GM12872 (cell line): ENCODE results near the gene PJA2.

Experiments
- TF ChIP-seq, protein P1 (sequence below): IDR thresholded peaks from 3 replicates; pipeline ENCODE4 v1.5.1; 2011; ENCODE audit warnings: low read depth, mild to moderate bottlenecking, low read length, moderate library complexity; ENCODE audit not compliant: insufficient read depth

PJA2 gene

DNA sequence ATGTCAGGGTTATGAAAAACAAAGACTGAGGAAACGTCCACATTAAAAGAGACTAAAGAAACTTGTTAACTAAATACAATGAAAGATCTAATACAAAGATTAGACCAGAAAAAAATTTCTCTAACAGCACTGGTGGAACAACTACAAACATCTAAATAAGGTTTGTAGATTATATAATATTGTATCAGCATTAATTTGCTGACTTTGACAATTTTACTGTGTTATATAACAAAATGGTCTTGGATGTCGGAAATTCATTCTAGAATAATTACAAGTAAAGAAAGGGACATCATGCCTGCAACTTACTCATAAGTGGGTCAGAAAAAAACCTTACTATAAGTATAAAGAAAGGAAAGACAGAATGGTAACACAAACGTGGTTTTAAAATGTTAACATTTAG is 50.1 kb downstream of the PJA2 start:
- TF ChIP-seq, protein P1, sequence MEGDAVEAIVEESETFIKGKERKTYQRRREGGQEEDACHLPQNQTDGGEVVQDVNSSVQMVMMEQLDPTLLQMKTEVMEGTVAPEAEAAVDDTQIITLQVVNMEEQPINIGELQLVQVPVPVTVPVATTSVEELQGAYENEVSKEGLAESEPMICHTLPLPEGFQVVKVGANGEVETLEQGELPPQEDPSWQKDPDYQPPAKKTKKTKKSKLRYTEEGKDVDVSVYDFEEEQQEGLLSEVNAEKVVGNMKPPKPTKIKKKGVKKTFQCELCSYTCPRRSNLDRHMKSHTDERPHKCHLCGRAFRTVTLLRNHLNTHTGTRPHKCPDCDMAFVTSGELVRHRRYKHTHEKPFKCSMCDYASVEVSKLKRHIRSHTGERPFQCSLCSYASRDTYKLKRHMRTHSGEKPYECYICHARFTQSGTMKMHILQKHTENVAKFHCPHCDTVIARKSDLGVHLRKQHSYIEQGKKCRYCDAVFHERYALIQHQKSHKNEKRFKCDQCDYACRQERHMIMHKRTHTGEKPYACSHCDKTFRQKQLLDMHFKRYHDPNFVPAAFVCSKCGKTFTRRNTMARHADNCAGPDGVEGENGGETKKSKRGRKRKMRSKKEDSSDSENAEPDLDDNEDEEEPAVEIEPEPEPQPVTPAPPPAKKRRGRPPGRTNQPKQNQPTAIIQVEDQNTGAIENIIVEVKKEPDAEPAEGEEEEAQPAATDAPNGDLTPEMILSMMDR, result no peak

DNA sequence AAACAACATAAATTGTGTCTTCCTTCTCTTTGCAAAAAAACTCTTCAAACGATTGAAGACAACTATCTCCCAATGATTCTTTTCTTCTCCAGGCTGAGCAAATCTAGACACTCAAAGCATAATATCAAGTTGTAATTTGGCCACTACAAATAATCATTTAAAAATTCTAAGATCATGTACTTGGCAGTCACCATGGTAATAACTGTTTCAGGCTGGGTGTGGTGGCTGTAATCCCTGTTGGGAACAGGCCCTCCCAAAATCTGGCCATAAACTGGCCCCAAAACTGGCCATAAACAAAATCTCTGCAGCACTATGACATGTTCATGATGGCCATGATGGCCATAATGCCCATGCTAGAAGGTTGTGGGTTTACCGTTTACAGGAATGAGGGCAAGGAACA is 52.0 kb downstream of the PJA2 start:
- TF ChIP-seq, protein P1, result no peak

DNA sequence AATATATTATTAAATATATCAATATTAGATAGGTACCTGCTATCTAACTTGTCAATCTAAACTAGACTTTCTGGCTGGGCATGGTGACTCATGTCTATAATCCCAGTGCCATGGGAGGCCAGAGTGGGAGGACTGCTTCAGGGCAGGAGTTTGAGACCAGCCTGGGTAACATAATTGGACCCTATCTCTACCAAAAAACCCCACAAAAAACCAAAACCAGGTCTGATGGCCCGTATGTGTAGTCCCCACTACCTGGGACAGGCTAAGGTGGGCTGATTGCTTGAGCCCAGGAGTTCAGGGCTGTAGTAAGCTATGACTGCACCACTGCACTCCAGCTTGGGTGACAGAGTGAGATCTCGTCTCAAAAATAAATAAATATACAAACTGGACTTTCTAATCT is 55.0 kb downstream of the PJA2 start:
- TF ChIP-seq, protein P1, result no peak

DNA sequence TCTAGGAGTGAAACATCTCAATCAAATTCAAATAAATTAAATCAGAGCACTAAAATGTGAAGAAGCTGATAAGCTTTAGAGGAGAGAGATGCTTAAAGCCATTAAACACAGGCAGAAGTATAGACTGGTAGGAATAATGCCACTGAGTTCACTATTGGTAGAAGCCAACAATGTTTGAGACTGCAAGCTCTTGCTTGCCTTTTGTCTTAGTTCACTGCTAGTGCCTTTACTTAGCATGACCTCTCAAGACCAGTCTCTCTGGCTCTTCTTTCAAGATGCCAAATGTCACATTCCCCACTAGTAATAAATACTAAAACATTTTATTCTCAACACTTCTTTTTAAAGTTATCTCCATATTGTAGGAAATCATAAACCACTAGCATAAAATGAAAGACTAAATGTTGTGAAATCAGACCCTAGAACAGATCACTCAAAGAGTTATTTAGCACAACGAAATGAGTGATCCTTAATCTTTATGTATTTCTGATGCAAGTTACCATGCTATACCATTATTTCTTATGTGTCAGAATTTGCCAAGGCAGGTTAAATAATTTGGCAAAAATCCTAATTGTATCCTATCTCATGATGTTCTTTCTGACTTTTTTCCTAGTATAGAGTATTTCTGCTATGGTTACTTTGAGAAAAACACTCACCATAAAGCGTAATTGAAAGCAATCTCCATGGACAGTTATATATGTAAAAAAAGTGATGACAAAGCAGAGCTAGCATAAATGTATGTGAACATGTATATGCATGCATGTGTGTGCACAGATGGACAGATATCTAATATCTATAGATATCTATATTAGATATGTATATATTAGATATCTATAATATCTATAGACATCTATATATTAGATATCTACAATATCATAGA is 57.5 kb downstream of the PJA2 start:
- TF ChIP-seq, protein P1, result no peak

DNA sequence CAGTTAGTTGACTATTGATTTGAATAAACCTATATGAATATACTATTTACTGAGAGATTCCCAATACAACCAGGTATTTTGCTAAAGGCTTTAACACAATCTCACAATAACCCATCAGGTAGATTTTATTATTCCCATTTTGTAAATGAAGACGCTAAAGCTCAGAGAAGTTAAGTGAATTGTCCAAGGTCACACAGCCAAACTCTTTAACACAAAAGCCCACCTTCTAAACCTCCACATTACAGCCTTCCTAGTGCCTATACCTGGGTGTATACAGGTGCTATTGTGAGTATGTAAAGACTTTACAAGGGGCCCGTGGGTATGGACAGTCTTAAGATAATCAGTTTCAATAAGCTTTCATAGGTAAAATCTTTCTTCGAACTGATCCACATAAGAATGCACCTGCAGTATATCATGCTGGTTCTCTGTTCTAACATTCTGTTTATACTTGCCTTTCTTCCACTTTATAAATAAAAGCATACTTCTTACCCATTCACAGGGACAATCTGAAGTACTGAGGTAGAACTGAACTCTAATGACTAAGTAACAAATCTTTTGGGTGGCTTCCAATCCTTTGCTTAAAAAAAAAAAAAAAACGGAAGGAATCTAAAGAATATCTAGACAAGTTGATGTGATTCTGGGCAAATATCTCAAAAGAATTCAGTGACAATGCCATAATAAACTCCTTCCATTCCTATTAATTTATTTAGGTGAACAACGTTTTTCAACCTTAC is 59.1 kb downstream of the PJA2 start:
- TF ChIP-seq, protein P1, result no peak

DNA sequence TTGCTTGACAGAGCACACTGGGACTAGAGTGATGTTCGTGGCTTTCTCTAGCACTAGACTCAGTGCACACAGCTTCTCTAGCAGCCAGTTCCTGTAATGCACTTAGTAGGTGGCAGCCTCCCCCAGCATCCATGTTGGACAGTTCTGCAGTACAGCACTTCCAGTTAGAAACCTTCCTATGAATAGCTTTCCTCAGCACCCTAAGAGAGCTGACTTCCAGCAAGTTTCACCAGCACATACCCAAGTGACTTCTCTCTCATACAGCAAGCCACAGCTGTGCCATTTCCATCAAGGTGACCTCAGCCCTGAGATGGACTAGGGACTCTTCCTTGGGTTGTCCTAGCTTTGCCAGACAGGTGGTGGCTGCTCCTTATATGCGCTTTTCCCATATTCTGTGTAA is 60.4 kb downstream of the PJA2 start:
- TF ChIP-seq, protein P1, result no peak

DNA sequence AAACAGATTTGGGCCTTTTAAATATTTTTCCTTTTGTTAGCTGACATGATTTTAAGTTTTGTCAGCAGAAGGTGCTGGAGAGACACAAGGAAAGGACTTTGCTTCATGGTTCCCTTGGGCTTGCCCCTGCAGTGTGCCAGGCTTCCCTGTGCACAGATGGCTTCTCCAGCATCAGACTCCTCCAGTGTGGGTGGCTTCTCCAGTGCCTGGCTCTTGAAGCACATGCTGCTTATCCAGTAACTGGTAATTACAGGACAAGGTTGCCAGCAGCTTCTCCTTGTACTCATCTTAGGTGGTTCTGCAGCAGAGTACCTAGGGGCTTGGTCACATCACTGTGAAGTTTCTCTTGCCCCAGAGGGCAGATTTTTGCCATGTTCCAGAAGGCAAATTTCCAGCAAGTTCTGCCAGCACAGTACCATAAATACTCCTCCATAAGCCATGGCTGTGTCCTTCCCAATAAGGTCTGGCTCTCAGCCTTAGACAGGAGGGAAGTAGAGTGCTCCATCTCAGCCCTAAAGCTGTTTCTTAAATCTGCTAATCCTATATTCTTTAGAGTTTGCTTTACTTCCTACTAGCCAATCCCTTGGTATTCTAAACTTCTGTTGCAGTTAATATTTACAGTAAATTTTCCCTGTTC is 62.4 kb downstream of the PJA2 start:
- TF ChIP-seq, protein P1, result no peak
